Bronchial epithelial cell (primary cell): ENCODE results near the gene ANO6. TPM values are rescaled to one million over a fixed set of nuclear protein-coding genes. Genes with fewer than 3 reads are reported as not detected.

Experiments used
- DNase-seq: peaks from one replicate; pipeline ENCODE4 v3.0.0-alpha.2; 2010; ENCODE audit warnings: low read depth
- FAIRE-seq: peaks from 2 replicates; lab custom pipeline; 2011; peaks lifted over from hg19 to GRCh38; lab: Jason Lieb, UNC
- H3K27me3 ChIP-seq: 2 replicates; pipeline ENCODE4 v1.5.1; 2011; ENCODE audit warnings: low read length; ENCODE audit not compliant: control insufficient read depth, insufficient read depth
- H3K36me3 ChIP-seq: 2 replicates; pipeline ENCODE4 v1.5.1; 2011; ENCODE audit warnings: low read length; ENCODE audit not compliant: control insufficient read depth, insufficient read depth
- H3K4me3 ChIP-seq: 2 replicates; pipeline ENCODE4 v1.5.1; 2011; ENCODE audit warnings: mild to moderate bottlenecking, low read depth, low read length, control low read depth
- CTCF ChIP-seq: IDR thresholded peaks from 2 replicates; pipeline ENCODE4 v1.5.1; 2011; ENCODE audit warnings: mild to moderate bottlenecking, moderate library complexity, low read length, control low read depth, inconsistent platforms; ENCODE audit not compliant: insufficient read depth, severe bottlenecking
- total RNA-seq: library from RNA; depleted of rRNA; stranded (reverse); fragments of >200 nt; gene quantifications from 2 replicates; pipeline ENCODE4 v1.2.1, GENCODE V29; 2014

Gene ANO6
- total RNA-seq, 1 donor from 2014 or later, result 23.2 TPM

- DNase-seq, result no peak
- Histone ChIP-seq H3K36me3 (no peaks in the 10 kb centered on the region), H3K4me3 (no peak overlapping the region), H3K27me3 (no peaks in the 10 kb centered on the region)
- no peak for TF ChIP-seq CTCF
- no peak for FAIRE-seq
These were observed 66.1 kb downstream of the ANO6 start for GRCh38 chr12:45281994-45282393.

- FAIRE-seq (no peak), DNase-seq (no peak)
- H3K27me3 ChIP-seq, result no peaks in the 10 kb centered on the region
- no peak overlapping the region for H3K4me3 ChIP-seq
- no peaks in the 10 kb centered on the region for H3K36me3 ChIP-seq
- no peak for TF ChIP-seq CTCF
These were observed 66.5 kb downstream of the ANO6 start for GRCh38 chr12:45282411-45282810.

DNA sequence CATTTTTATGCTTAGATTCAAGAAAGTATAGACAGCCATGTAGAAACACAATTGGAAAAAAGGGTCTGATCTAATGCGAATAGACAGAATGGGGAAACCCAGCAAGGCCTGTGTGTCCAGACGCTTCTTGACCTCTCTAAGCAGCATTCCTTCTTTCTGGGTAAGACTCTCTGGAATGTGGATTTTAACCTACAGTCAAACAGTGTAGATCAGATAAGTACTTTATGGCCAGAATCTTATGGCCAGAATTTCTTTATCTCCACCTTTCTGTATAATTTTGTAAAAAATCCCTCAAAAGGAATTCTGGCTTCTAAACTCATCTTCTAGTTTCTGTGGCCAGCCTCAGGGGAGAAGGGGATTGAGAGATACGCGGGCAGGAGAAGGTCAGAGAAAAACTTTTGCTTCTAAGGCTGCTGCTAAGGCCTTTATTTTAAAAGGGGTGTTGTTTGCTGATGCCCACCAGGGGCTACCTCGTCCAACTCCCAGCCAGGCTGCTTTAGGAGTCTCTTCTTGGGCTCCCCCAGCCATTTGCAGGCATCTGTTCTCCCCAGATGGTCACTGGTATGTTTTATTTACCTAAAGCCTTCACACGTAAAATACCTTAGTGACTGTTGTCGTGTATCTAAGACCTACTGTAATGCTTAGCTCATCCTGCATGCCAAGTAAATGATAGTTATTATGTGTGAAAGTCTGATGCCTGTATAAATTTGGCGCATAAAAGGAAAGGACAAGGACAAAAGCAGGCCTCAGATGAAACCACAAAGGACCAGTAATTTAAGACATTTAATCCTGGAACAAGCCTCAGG, 68.4 kb downstream of the ANO6 start:
- no peak for FAIRE-seq
- no peaks in the 10 kb centered on the region for H3K27me3 ChIP-seq
- peak; percentile 25 for DNase-seq
- no peak for TF ChIP-seq CTCF
- H3K4me3 ChIP-seq, result no peak overlapping the region
- no peaks in the 10 kb centered on the region for H3K36me3 ChIP-seq

- no peak for TF ChIP-seq CTCF
- H3K36me3 ChIP-seq, result no peaks in the 10 kb centered on the region
- DNase-seq, result no peak
- FAIRE-seq, result no peak
- H3K4me3 ChIP-seq, result no peak overlapping the region
- H3K27me3 ChIP-seq, result no peaks in the 10 kb centered on the region
These were observed 69.8 kb downstream of the ANO6 start for GRCh38 chr12:45285717-45286116.

- TF ChIP-seq CTCF, result no peak
- no peaks in the 10 kb centered on the region for H3K36me3 ChIP-seq
- no peaks in the 10 kb centered on the region for H3K27me3 ChIP-seq
- H3K4me3 ChIP-seq, result no peak overlapping the region
- DNase-seq, result no peak
- no peak for FAIRE-seq
These were observed 70.7 kb downstream of the ANO6 start for GRCh38 chr12:45286621-45287020.
